ENCODE data around the gene CREBBP. TPM values are rescaled to one million over a fixed set of nuclear protein-coding genes. Genes with fewer than 3 reads are reported as not detected.
"Not testable (repeated sequence)": the region's sequence is repeated elsewhere in the genome, so short reads cannot be mapped to it uniquely, and the experiment has no call there.

Gene CREBBP
- 5.2 and 8.9 TPM in 2 replicates for polyA plus RNA-seq (2014; cell fraction: cytosol; rRNA removed)
- 2.8 and 6.5 TPM in 2 replicates for polyA plus RNA-seq (2014; cell fraction: nucleus; rRNA removed)

DNA sequence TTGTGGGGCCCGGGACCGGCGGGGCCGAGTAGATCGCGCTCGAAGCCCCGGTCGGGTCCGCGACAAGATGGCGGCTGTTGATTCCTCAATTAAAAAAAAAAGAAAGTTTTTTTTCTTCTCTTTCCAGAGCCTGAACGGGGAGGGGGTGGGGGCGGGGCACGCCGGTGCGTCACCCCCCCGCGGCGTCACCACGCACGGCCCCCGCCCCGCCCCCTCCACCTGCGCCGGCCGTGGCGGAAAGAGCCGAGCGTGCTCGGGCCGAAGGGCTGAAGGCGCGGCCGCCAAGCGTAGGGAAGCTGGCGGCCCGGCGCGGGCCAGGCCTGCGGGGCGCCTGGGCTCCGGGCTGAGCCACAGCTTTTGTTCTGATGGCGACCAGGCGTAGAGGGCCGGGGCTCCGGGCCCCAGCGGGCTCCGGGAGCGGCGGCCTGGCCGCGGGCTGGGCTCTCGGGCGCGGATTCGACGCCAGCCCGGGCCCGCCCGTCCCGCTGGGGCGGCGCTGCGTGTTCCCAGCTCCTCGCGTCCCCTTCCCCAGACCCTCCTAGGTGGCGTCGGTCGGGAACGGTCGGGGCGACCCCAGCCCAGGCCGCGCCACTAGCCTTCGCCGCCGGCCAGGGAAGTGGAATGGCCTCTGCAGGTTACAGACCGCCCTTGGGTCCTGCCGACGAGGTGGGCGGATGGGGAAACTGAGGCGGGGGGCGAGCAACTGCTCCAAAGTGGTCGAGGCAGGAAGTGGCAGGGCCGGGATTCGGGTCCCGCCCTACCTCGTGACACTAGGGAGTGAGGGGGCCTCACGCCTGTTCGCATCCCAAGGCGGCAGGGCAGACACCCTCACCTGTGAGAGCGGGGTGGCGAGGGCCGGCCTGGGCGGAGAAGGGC is at the start of gene CREBBP:
Gene CREBBP, minus strand, starts transcription at position 91 of the 876 bp plus-strand sequence. CDS start 797 bp downstream, outside the sequence.
- DNase-seq (ENCODE audit: low spot score) = peak; percentile 84

DNA sequence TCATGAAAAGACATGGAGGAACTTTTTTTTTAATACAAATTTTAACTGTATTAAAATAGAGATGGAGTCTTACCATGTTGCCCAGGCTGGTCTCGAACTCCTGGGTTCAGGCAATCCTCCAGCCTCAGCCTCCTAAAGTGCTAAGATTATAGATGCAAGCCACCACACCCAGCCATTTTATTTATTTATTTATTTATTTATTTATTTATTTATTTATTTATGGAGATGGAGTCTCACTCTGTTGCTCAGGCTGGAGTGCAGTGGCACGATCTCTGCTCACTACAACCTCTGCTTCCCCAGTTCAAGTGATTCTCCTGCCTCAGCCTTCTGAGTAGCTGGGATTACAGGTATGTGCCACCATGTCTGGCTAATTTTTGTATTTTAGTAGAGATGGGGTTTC is 46.6 kb upstream of the CREBBP start:
- not testable (repeated sequence) for DNase-seq (ENCODE audit: low spot score)

DNA sequence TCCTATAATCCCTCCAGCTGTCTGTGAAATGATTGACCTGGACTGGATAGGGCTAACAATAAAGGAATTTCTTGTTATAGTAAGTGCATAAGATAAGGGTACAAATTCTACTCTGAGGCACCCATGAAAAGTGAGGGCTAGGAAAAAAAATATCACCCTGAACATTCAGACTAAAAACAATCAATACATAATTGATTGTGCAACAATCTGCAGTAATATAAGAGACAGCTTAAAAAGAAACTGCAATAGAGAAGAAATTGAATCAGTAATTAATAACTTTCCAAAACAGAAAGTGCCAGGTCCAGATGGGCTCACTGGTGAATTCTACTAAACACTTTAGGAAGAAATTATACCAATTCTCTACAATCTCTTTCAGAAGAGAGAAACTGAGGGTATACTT is 44.2 kb upstream of the CREBBP start:
- DNase-seq (ENCODE audit: low spot score) = no peak

DNA sequence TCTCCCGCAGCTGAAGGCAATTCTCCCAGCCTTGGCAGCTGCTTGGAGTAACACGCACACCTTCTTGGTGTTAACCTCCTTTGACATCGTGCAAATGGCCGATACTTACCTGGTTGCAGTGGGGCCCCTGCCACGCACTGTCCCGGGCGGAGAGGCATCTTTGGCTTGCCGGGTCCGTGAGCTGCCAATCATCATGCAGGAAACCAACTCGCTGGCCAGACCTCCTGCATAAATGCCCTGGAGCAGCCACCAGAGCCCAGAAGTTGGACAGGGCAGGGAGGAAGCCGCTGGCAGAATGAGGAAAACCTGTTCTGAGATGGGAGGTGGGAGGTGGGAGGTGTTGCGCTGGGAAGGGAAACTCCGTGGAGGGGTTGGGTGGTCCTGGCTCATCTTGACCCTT is 41.7 kb upstream of the CREBBP start:
- no peak for DNase-seq (ENCODE audit: low spot score)

DNA sequence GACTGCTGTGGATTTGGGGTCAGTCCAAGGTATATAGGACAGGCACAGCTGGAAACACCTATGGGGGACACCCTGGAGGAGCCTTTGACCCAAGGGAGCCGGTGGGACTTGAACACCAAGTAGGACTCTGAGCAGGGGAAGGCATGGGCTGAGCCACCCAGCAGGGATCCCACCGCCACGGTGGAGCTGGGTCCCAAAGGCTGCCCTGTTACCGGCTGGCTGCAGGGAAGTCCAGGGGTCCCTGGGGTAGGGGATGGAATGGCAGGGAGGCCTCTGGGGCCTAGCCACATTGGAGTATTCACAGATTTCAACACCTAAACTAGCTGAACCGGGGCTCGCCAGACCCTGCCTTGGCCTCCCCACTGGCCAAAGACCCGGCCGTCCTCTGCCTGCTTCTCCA is 39.7 kb upstream of the CREBBP start:
- no peak for DNase-seq (ENCODE audit: low spot score)

DNA sequence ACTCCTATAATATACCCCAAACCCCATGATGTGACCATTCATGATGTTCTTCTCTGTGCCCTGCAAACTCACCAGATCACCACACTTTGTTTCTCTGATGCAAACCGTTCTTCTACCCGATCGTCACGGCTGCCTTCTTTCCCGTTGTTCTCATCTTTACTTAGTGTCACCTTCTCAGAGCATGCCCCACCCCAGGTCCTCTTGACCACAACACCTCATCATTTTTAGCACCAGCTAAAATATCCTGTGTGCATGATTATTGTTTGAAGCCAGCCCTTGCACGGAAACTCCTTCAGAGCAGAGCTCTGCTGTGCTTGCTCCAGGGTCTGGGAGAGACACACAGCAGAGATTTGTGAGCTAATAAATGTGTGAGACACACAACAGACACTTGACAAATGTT is 38.9 kb upstream of the CREBBP start:
- DNase-seq (ENCODE audit: low spot score) = no peak

DNA sequence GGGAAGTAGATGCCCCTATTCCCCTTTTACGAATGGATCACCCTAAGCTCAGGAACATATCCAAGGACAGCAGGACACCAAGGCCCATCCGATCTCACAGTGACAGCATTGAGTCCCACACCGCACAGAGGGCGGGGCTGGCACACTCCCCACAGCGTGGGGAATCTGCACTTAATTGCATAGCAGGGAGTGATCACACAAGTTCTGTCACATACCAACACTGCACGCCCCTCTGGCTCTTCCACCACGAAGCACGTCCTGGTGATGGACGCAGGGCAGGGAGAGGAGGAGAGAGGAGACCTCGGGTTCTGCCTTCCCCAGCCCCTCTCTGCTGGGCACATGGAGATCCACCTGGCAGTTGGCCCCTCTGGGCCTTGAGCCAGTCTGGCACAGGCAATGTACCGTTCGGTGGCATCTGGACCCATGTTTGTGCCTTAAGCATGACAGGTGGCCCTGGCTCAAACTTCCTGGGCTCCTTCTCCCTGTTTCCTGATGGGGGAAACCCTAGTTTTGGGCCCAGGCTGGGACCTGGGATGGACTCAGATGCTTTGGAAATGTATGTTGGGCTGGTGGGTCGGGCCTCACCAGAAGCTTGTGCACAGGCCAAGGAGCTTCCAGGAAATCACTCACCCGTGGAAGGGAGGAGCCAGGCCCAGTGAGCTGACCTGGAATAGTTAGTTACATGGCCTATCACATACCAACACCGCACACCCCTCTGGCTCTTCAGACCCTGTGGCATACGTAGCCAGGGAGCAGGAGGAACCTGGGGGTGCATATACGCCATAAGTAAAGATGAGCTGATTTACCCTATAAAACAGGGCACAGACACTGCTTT is 35.1 kb upstream of the CREBBP start:
- no peak for DNase-seq (ENCODE audit: low spot score)

DNA sequence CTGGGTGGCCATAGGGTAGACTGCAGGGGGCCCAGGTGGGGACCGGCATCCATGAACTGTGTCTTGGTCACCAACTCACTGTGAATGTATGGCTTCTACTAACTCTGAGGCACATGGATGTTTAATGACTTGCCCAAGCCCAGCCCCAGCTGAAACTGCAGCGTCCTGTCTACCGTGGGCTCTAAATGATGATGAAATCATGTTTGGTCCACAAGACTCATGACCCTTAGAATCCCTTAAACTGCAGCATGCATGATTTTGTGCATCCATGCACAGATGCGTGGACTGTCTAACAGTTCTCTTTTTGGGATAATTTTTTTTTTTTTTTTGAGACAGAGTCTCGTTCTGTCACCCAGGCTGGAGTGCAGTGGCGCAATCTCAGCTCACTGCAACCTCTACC is 32.4 kb upstream of the CREBBP start:
- no peak for DNase-seq (ENCODE audit: low spot score)

DNA sequence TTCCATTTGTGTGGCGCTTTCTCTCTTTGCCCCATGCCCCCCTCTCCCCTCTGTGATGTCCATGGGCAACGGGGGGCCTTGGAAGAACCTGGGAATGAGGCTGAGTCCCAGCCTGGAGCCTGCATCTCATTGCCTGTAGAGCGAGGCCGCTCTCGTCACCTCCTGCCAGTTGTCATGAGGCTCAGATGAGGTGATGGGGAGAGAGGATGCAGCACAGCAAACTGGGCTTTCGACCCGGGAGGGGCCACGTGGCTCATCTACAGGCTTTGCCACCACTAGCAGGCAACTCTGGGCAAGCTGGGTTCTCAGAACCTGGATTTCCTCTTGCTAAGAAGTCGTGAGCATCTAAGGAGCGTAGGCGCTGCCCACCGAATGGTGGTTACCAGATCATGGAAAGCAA is 31.9 kb upstream of the CREBBP start:
- DNase-seq (ENCODE audit: low spot score) = no peak

DNA sequence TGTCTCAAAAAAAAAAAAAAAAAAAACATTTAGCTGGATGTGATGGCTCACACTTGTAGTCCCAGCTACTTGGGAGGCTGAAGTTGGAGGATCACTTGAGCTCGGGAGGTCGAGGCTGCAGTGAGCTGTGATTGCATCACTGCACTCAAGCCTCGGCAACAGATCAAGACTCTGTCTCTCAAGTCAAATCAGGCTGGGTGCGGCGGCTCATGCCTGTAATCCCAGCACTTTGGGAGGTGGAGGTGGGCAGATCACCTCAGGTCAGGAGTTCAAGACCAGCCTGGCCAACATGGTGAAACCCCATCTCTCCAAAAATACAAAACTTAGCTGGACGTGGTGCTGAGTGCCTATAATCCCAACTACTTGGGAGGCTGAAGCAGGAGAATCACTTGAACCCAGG is 31.2 kb upstream of the CREBBP start:
- DNase-seq (ENCODE audit: low spot score) = not testable (repeated sequence)

DNA sequence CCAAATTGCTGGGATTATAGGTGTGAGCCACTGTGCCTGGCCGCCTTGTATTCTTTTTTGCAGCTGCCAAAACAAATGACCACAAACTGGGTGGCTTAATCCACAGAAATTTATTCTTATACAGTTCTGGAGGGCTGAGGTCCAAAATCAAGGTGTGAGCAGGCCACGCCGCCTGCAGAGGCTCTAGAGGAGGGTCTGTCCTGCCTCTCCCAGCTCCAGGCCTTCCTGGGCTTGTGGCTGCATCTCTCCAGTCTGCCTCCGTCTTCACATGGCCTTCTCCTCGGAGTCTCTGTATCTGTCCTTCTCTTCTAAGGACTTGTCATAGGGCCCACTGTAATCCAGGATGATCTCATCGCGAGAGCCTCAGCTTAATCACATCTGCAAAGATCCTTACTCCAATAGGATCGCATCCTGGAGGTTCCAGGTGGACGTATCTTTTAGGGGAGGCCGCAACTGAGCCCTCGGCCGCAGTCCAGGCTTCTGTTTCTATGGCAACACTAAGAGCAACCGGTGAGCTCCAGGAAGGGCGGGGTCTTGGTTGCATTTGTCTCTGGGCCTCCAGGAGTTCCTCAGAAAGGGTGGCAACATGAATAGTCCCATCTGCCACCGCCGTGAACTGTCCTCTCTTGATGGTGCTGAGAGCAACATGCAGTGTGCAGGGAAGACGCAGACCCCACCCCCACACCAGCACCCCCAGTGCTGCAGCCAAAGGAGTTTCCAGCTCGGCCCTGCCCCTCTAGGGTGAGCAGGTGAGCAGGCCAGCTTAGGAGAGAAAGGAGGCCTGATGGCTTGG is 29.5 kb upstream of the CREBBP start:
- DNase-seq (ENCODE audit: low spot score) = peak; percentile 60

DNA sequence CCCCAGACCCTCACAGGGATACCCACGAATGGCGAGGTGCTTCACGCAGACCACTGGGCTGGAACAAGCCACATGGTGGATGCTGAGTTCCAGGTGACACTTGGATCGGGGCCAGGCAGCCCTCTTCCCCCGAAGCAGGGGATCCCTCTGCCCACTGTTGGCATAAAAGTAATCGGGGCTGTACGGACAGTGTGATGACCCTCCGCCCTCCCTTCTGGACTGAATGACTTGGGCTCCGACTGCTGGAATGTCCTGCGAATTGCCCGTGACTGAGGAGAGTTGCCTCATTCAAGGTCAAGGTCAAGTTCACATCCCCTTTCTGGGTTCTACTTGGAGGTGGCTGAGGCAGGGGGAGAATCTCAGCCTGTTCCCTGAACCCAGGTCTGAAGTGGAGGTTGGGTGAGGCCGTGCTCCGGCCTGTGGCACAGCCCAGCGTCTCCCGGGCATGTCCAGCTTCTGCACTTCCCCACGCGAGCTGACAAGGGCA is 28.5 kb upstream of the CREBBP start:
- no peak for DNase-seq (ENCODE audit: low spot score)

DNA sequence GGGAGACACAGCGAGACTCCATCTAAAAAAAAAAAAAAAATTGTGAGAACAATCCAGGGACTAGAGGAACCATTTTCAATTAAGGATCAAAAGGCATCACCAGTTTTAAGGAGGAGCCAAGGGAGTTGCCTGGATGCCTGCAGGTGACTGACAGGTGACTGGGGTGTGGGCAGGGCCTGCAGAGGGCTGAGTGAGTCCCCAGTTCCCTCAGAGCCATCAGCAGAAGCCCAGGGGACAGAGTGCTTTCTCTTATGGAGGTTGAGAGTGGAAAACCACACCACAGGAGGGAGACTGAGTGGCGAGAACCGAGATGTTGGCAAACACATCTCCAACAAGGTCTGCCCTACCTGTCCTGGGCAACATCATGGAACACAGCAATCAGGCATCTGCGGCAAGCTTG is 27.1 kb upstream of the CREBBP start:
- DNase-seq (ENCODE audit: low spot score) = no peak

DNA sequence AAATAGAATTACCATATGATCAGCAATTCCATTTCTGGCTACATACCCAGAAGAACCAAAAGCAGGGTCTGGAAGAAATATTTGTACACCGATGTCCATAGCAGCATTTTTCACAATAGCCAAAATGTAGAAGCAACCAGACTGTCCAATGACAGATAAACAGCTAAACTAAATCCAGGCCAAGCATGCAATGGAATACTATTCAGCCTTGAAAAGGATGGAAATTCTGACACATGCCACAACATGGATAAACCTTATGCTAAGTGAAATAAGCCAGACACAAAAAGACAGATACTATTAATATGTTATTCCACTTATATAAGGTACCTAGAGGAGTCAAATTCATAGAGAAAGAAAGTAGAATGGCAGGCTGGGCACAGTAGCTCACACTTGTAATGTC is 25.9 kb upstream of the CREBBP start:
- DNase-seq (ENCODE audit: low spot score) = no peak

DNA sequence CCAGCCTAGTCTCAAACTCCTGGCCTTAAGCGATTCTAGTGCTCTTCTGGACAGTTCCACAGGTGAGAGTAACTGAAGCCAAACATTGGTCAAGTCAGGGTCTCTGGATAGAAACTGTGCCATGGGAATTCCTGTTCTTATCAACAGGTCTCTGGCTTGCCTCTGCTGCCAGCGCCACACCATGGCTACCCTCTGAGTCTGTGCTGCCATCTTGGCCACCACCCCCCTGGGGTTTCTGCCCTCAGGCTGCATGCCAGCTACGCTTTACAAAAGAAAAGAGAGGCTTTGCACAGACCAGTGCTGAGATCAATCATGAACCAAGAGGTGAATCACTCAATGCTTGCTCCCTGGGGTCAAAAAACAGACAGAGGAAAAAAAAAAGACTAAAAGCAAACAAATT is 24.4 kb upstream of the CREBBP start:
- DNase-seq (ENCODE audit: low spot score) = no peak

DNA sequence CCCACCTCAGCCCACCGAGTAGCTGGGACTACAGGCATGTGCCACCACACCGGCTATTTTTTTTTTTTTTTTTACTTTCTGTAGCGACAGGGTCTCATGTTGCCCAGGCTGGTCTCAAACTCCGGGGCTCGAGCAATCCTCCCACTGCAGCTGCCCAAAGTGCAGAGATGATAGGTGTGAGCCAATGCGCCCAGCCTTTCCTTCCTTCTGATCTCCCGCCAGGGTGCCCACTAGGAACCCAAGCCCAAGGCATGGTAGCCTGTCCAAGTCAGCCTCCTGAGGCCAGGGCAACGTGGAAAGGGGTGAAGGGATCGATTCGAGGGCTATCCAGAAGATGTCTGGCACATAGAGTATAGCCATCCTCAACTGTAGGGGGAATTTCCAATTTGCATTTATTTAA is 9.6 kb upstream of the CREBBP start:
- no peak for DNase-seq (ENCODE audit: low spot score)

DNA sequence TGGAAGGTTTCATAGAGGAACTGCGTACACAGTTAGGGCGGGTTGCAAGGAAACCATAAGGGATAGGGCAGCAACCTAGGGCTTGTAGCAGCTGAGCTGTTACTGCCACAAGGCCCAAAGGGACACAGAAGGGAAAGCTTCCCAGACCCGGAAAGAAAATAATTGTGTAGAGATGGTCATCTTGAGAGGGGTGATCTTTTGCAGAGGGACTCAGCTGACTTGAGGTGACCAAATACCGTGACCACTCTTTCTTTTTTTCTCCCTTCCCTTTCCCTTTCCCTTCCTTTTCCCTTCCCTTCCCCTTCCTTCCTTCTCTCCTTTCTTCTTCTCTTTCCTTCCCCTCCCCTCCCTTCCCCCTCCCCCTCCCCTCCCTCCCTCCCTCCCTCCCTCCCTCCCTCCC is 8.5 kb upstream of the CREBBP start:
- DNase-seq (ENCODE audit: low spot score) = no peak

DNA sequence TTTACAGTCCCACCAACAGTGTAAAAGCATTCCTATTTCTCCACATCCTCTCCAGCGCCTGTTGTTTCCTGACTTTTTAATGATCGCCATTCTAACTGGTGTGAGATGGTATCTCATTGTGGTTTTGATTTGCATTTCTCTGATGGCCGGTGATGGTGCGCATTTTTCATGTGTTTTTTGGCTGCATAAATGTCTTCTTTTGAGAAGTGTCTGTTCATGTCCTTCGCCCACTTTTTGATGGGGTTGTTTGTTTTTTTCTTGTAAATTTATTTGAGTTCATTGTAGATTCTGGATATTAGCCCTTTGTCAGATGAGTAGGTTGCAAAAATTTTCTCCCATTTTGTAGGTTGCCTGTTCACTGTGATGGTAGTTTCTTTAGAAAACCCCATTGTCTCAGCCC is 5.5 kb upstream of the CREBBP start:
- DNase-seq (ENCODE audit: low spot score) = not testable (repeated sequence)

DNA sequence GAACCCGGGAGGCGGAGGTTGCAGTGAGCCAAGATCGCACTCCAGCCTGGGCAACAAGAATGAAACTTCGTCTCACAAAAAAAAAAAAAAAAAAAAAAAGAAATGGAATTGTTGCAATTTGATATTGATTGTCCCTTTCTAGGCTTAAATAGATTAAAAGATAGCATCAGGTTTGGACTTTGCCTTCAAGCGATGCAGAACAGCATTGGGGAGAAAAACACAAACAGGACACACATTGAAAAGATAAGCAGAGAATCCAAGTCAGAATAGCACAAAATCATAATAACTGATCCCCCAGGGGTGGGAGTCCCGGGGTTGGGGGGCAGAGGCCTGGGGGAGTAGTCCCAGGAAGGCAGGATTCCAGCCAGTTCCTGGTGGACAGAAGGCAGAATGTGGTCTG is 3.9 kb upstream of the CREBBP start:
- no peak for DNase-seq (ENCODE audit: low spot score)

DNA sequence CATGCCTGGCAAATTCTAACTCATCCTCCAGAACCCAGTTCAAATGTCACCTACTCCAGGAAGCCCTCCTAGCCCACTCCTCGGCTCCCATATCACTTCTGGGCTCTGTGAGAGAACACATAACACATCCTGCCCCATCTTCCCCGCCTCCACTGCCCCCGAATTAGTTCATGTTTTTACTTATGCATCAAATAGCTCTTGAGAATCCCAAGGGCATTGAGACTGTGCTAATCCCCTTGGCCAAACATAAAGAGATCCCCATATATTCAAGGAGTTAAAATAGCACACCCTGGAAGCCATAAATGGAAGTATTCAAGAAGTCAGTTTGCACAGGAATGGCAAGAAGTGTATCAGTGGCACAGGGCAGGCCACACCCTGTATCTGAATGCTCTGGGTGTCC is 2.0 kb upstream of the CREBBP start:
- no peak for DNase-seq (ENCODE audit: low spot score)

DNA sequence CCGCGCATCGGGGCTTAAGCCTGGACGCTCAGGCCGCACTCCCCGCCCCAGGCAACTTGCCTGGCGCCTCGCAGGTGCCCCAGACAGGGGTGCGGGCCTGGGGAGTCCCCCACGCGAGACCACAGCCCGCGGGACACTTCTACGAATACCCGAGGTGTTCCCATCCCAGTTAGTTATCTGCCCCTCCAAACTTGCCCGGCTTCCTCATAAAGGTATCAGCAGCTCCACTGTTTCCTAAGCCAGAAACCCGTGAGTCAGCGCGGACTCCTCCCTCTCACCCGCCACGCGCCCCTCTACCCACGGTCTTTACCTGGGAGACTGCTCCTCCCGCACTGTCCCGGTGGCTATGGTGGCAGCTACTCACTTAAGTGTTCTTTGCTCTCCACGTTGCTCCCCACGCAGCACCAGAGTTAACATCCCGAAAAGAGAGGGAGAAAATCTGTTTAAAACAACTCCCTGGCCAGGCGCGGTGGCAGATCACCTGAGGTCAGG is 1.0 kb upstream of the CREBBP start:
- no peak for DNase-seq (ENCODE audit: low spot score)

All from SK-N-DZ (cell line).